CD4-positive, CD25-positive, alpha-beta regulatory T cell (primary cell): Measurements from ENCODE around the gene ZNF155. TPM values are rescaled to one million over a fixed set of nuclear protein-coding genes. Genes with fewer than 3 reads are reported as not detected.
A peak's percentile ranks its signal among the peaks of the same experiment; 100 is the strongest.

Experiments
- ATAC-seq, 2 donors: fragments of 150-1000 bp; cut with Tn5 transposase; one replicate each; pipeline ENCODE4 v1.10.0; 2021; ENCODE audit warnings: low read depth in 2 of 2, moderate number of reproducible peaks in 2 of 2, moderate library complexity in 1 of 2
- DNase-seq, 3 donors: peaks; one replicate each; pipeline versions ENCODE4 v3.0.0 to v3.0.0-alpha.2; 2012 to 2022; ENCODE audit warnings: mixed read lengths in 1 of 3
- H3K27ac ChIP-seq: one replicate; pipeline ENCODE4 v1.7.0; 2013; ENCODE audit warnings: mild to moderate bottlenecking, low read length; ENCODE audit not compliant: insufficient read depth, poor library complexity, severe bottlenecking
- H3K27me3 ChIP-seq: one replicate; pipeline ENCODE4 v1.7.0; 2013; ENCODE audit warnings: low read length; ENCODE audit not compliant: control insufficient read depth, insufficient read depth
- H3K36me3 ChIP-seq: one replicate; pipeline ENCODE4 v1.7.0; 2013; ENCODE audit warnings: mild to moderate bottlenecking, low read length, moderate library complexity; ENCODE audit not compliant: control insufficient read depth, insufficient read depth
- H3K4me1 ChIP-seq: 2 replicates; pipeline ENCODE4 v1.7.0; 2013; ENCODE audit warnings: mild to moderate bottlenecking, low read length; ENCODE audit not compliant: insufficient read depth, control insufficient read depth, poor library complexity, severe bottlenecking
- H3K4me3 ChIP-seq: one replicate; pipeline ENCODE4 v1.7.0; 2013; ENCODE audit warnings: low read depth, mild to moderate bottlenecking, low read length, moderate library complexity
- H3K9me3 ChIP-seq, 2 experiments: 1 replicate in 1 of 2; 2 replicates in 1 of 2; pipeline ENCODE4 v1.7.0; 2013; ENCODE audit warnings: low read length in 2 of 2, mild to moderate bottlenecking in 1 of 2, moderate library complexity in 1 of 2; ENCODE audit not compliant: control insufficient read depth in 2 of 2
- H3K27ac Mint-ChIP-seq, 3 donors: one replicate each; pipeline ENCODE4 v1.8.0; 2020 to 2022; ENCODE audit warnings: mild to moderate bottlenecking in 3 of 3, mixed read lengths in 3 of 3, moderate library complexity in 2 of 3
- H3K27me3 Mint-ChIP-seq: one replicate; pipeline ENCODE4 v1.8.0; 2022; ENCODE audit warnings: mild to moderate bottlenecking, mixed read lengths
- H3K36me3 Mint-ChIP-seq: one replicate; pipeline ENCODE4 v1.8.0; 2020; ENCODE audit warnings: mixed read lengths
- H3K4me1 Mint-ChIP-seq, 4 donors: one replicate each; pipeline ENCODE4 v1.8.0; 2020 to 2022; ENCODE audit warnings: mixed read lengths in 4 of 4, mild to moderate bottlenecking in 1 of 4
- H3K4me3 Mint-ChIP-seq, 4 donors: one replicate each; pipeline ENCODE4 v1.8.0; 2020 to 2022; ENCODE audit warnings: mild to moderate bottlenecking in 4 of 4, mixed read lengths in 4 of 4, moderate library complexity in 3 of 4
- H3K9me3 Mint-ChIP-seq, 7 donors: one replicate each; pipeline ENCODE4 v1.8.0; 2020 to 2022; ENCODE audit warnings: mixed read lengths in 7 of 7, mild to moderate bottlenecking in 3 of 7, moderate library complexity in 2 of 7
- polyA plus RNA-seq, 4 donors: library from polyadenylated mRNA; unstranded; fragments of 300-500 nt; fragmentation: Illumina TruSeq; gene quantifications; one replicate each; pipeline ENCODE4 v1.2.3, GENCODE V29; 2021
- total RNA-seq: library from RNA; stranded (reverse); gene quantifications from one replicate; pipeline ENCODE4 v1.2.3, GENCODE V29; 2022

ZNF155 gene
- total and polyA plus RNA-seq, 5 donors from 2014 or later, result 3.4 to 4.8 (median 3.9) TPM

GRCh38 chr19:43983544-43983911 lies 460 bp upstream of the ZNF155 start:
- no peaks in the 10 kb centered on the region for H3K27me3 Mint-ChIP-seq
- peak overlapping the region; percentile 89 for H3K4me3 ChIP-seq
- peaks cover 5 to 25% (median 11%) of the 10 kb centered on the region in 4 donors for H3K4me1 Mint-ChIP-seq
- no peak for DNase-seq
- H3K36me3 ChIP-seq, result peaks cover 5% of the 10 kb centered on the region
- H3K4me3 Mint-ChIP-seq, result peak overlapping the region; percentile 87 to 98 (median 96)
- H3K4me1 ChIP-seq, result peaks cover 16% of the 10 kb centered on the region
- H3K9me3 Mint-ChIP-seq, result peaks cover 0 to 12% (median 2%) of the 10 kb centered on the region in 7 donors
- peak overlapping the region; percentile 54 for H3K27ac ChIP-seq
- ATAC-seq, result no peak
- H3K9me3 ChIP-seq, result peaks cover 6 to 8% of the 10 kb centered on the region in 2 experiments
- peaks cover 12% of the 10 kb centered on the region for H3K36me3 Mint-ChIP-seq
- H3K27ac Mint-ChIP-seq, result peak overlapping the region; percentile 79 to 91 (median 84)
- no peaks in the 10 kb centered on the region for H3K27me3 ChIP-seq

GRCh38 chr19:43984687-43985000 lies 656 bp downstream of the ZNF155 start:
- H3K9me3 ChIP-seq, result peaks cover 10 to 15% of the 10 kb centered on the region in 2 experiments
- peaks cover 23% of the 10 kb centered on the region for H3K36me3 Mint-ChIP-seq
- no peak for ATAC-seq
- H3K27ac Mint-ChIP-seq, result peak overlapping the region in 2 of 3 donors; percentile 91 to 98
- peaks cover 16% of the 10 kb centered on the region for H3K36me3 ChIP-seq
- peak overlapping the region; percentile 89 for H3K4me3 ChIP-seq
- H3K27ac ChIP-seq, result no peak overlapping the region
- DNase-seq, result peak in 1 of 3 donors; percentile 6
- H3K4me1 Mint-ChIP-seq, result peaks cover 5 to 25% (median 11%) of the 10 kb centered on the region in 4 donors
- peak overlapping the region; percentile 96 to 98 (median 97) for H3K4me3 Mint-ChIP-seq
- no peaks in the 10 kb centered on the region for H3K27me3 Mint-ChIP-seq
- peaks cover 16% of the 10 kb centered on the region for H3K4me1 ChIP-seq
- H3K9me3 Mint-ChIP-seq, result peaks cover 0 to 6% (median 3%) of the 10 kb centered on the region in 7 donors
- H3K27me3 ChIP-seq, result no peaks in the 10 kb centered on the region

- H3K9me3 ChIP-seq, result peaks cover 30 to 34% of the 10 kb centered on the region in 2 experiments
- no peak for ATAC-seq
- H3K4me1 ChIP-seq, result peaks cover 6% of the 10 kb centered on the region
- no peak overlapping the region for H3K27ac Mint-ChIP-seq
- no peaks in the 10 kb centered on the region for H3K27me3 Mint-ChIP-seq
- no peak overlapping the region for H3K4me3 ChIP-seq
- H3K27ac ChIP-seq, result no peak overlapping the region
- H3K4me3 Mint-ChIP-seq, result no peak overlapping the region
- no peaks in the 10 kb centered on the region for H3K27me3 ChIP-seq
- DNase-seq, result no peak
- H3K36me3 ChIP-seq, result peaks cover 49% of the 10 kb centered on the region
- peaks cover 7 to 40% (median 20%) of the 10 kb centered on the region in 7 donors for H3K9me3 Mint-ChIP-seq
- H3K36me3 Mint-ChIP-seq, result peaks cover 45% of the 10 kb centered on the region
- H3K4me1 Mint-ChIP-seq, result peaks cover 6 to 10% (median 9%) of the 10 kb centered on the region in 4 donors
These were observed 13.8 kb downstream of the ZNF155 start for GRCh38 chr19:43997631-43998290.

- H3K4me1 Mint-ChIP-seq, result peaks cover 12 to 28% (median 22%) of the 10 kb centered on the region in 4 donors
- Histone ChIP-seq H3K27me3 (no peaks in the 10 kb centered on the region), H3K4me1 (peaks cover 18% of the 10 kb centered on the region), H3K36me3 (peaks cover 18% of the 10 kb centered on the region), H3K4me3 (peak overlapping the region; percentile 93), H3K9me3 (peaks cover 36 to 37% of the 10 kb centered on the region in 2 experiments), H3K27ac (peak overlapping the region; percentile 56)
- DNase-seq (no peak), ATAC-seq (no peak)
- no peaks in the 10 kb centered on the region for H3K27me3 Mint-ChIP-seq
- peak overlapping the region; percentile 95 to 100 (median 99) for H3K4me3 Mint-ChIP-seq
- H3K36me3 Mint-ChIP-seq, result peaks cover 29% of the 10 kb centered on the region
- peak overlapping the region in 2 of 3 donors; percentile 95 to 97 for H3K27ac Mint-ChIP-seq
- peaks cover under 1 to 37% (median 21%) of the 10 kb centered on the region in 7 donors for H3K9me3 Mint-ChIP-seq
These were observed 18.2 kb downstream of the ZNF155 start for GRCh38 chr19:44002212-44002565.

- Mint-ChIP-seq H3K27ac (peak within 1 kb of the TSS; percentile 95 to 99 (median 97)), H3K27me3 (no peaks in the 10 kb centered on the region), H3K4me1 (peaks cover 12 to 28% (median 24%) of the 10 kb centered on the region in 4 donors), H3K9me3 (peaks cover 2 to 38% (median 23%) of the 10 kb centered on the region in 7 donors), H3K36me3 (peaks cover 31% of the 10 kb centered on the region), H3K4me3 (peak within 1 kb of the TSS; percentile 95 to 100 (median 99))
- Histone ChIP-seq H3K36me3 (peaks cover 19% of the 10 kb centered on the region), H3K9me3 (peaks cover 36 to 38% of the 10 kb centered on the region in 2 experiments), H3K27ac (peak within 1 kb of the TSS; percentile 56), H3K4me1 (peaks cover 18% of the 10 kb centered on the region), H3K27me3 (no peaks in the 10 kb centered on the region), H3K4me3 (peak within 1 kb of the TSS; percentile 93)
- ATAC-seq (peak; percentile 98 to 99), DNase-seq (peak; percentile 76 to 96 (median 81))
These were observed 18.8 kb downstream of the ZNF155 start, which contains the start of gene ZNF230 for GRCh38 chr19:44002566-44003460. TSS of gene ZNF230 (plus strand) at chr19:44002957. CDS start at chr19:44007079, 4,122 bp downstream.

- Histone ChIP-seq H3K4me1 (peaks cover 18% of the 10 kb centered on the region), H3K4me3 (peak overlapping the region; percentile 93), H3K36me3 (peaks cover 27% of the 10 kb centered on the region), H3K27ac (peak overlapping the region; percentile 7), H3K9me3 (peaks cover 37 to 40% of the 10 kb centered on the region in 2 experiments), H3K27me3 (no peaks in the 10 kb centered on the region)
- DNase-seq (peak in 1 of 3 donors; percentile 47), ATAC-seq (no peak)
- Mint-ChIP-seq H3K36me3 (peaks cover 33% of the 10 kb centered on the region), H3K4me1 (peaks cover 12 to 28% (median 24%) of the 10 kb centered on the region in 4 donors), H3K27ac (peak overlapping the region in 2 of 3 donors; percentile 95 to 97), H3K4me3 (peak overlapping the region; percentile 95 to 100 (median 99)), H3K9me3 (peaks cover 2 to 38% (median 27%) of the 10 kb centered on the region in 7 donors), H3K27me3 (no peaks in the 10 kb centered on the region)
These were observed 19.5 kb downstream of the ZNF155 start for GRCh38 chr19:44003461-44004009.

- DNase-seq, result no peak
- no peak for ATAC-seq
- Mint-ChIP-seq H3K27ac (no peak overlapping the region), H3K4me3 (peak overlapping the region in 1 of 4 donors; percentile 52), H3K9me3 (peaks cover 4 to 52% (median 34%) of the 10 kb centered on the region in 7 donors), H3K36me3 (peaks cover 53% of the 10 kb centered on the region), H3K4me1 (peaks cover 12 to 28% (median 24%) of the 10 kb centered on the region in 4 donors), H3K27me3 (no peaks in the 10 kb centered on the region)
- H3K4me1 ChIP-seq, result peaks cover 18% of the 10 kb centered on the region
- H3K4me3 ChIP-seq, result no peak overlapping the region
- H3K27ac ChIP-seq, result no peak overlapping the region
- H3K9me3 ChIP-seq, result peaks cover 53 to 56% of the 10 kb centered on the region in 2 experiments
- no peaks in the 10 kb centered on the region for H3K27me3 ChIP-seq
- H3K36me3 ChIP-seq, result peaks cover 51% of the 10 kb centered on the region
These were observed 22.0 kb downstream of the ZNF155 start for GRCh38 chr19:44005973-44006372.
